HG03103 (cell line): ENCODE data around the gene UNC5B.
"Not testable (repeated sequence)": the region's sequence is repeated elsewhere in the genome, so short reads cannot be mapped to it uniquely, and the experiment has no call there.

Experiments used
- ATAC-seq: cut with Tn5 transposase; IDR thresholded peaks from one replicate; pipeline ENCODE4 v1.9.1; 2021; ENCODE audit warnings: low read depth; ENCODE audit not compliant: unreplicated experiment

UNC5B gene

GRCh38 chr10:71265618-71266146, 53.3 kb downstream of the UNC5B start:
- ATAC-seq, result no peak

- ATAC-seq, result no peak
Observed at GRCh38 chr10:71266147-71266917, 54.0 kb downstream of the UNC5B start.

- ATAC-seq, result no peak
Observed at GRCh38 chr10:71266918-71267442, 54.6 kb downstream of the UNC5B start.

GRCh38 chr10:71267508-71268240, 55.3 kb downstream of the UNC5B start:
- no peak for ATAC-seq

GRCh38 chr10:71268247-71268691, 55.9 kb downstream of the UNC5B start:
- ATAC-seq, result no peak

GRCh38 chr10:71268758-71269157, 56.4 kb downstream of the UNC5B start:
- ATAC-seq, result no peak

- ATAC-seq, result no peak
Observed at GRCh38 chr10:71269301-71270288, 57.2 kb downstream of the UNC5B start.

- no peak for ATAC-seq
Observed at GRCh38 chr10:71270301-71271220, 58.2 kb downstream of the UNC5B start.

- ATAC-seq, result no peak
Observed at GRCh38 chr10:71271662-71272055, 59.3 kb downstream of the UNC5B start.

GRCh38 chr10:71272056-71272771, 59.8 kb downstream of the UNC5B start:
- no peak for ATAC-seq

- ATAC-seq, result not testable (repeated sequence)
Observed at GRCh38 chr10:71272974-71273373, 60.6 kb downstream of the UNC5B start.

- ATAC-seq, result no peak
Observed at GRCh38 chr10:71273506-71273905, 61.1 kb downstream of the UNC5B start.

GRCh38 chr10:71274901-71275796, 62.8 kb downstream of the UNC5B start:
- no peak for ATAC-seq

- ATAC-seq, result no peak
Observed at GRCh38 chr10:71276873-71277272, 64.5 kb downstream of the UNC5B start.

GRCh38 chr10:71277914-71278665, 65.7 kb downstream of the UNC5B start:
- no peak for ATAC-seq

GRCh38 chr10:71278691-71279588, 66.6 kb downstream of the UNC5B start:
- ATAC-seq, result no peak
